ENCODE data around the gene KIR2DL3. TPM values are rescaled to one million over a fixed set of nuclear protein-coding genes. Genes with fewer than 3 reads are reported as not detected.
"Not testable (repeated sequence)": the region's sequence is repeated elsewhere in the genome, so short reads cannot be mapped to it uniquely, and the experiment has no call there.

The KIR2DL3 gene
- total RNA-seq, 1 donor from 2014 or later: not detected

DNA sequence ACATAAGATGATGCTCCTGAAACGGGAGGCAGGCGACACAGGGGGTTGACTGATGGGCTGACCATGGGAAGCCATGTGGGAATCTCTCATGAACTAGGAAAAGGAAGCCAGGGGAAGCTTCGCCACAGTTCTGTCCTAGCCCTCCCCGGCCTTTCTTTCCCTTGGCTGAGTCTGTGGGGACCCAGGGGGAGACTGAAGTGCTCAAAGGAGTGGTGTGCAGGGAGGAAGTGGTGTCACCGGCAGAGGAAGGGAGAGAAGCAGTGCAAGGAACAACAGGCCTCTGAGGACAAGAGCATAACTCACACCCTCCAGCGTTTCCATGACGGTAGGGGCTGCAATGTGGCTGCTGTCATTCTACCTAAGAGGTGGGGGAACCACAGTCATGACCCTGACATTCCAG, 13.0 kb upstream of the KIR2DL3 start:
- Mint-ChIP-seq H3K4me3 (no peak overlapping the region), H3K27me3 (no peaks in the 10 kb centered on the region), H3K4me1 (no peaks in the 10 kb centered on the region), H3K9me3 (peaks cover 3% of the 10 kb centered on the region), H3K36me3 (ENCODE audit: low read depth) (no peaks in the 10 kb centered on the region), H3K27ac (no peak overlapping the region)
- no peak for DNase-seq
- intact Hi-C loops (cut with micrococcal nuclease): no loop called here

DNA sequence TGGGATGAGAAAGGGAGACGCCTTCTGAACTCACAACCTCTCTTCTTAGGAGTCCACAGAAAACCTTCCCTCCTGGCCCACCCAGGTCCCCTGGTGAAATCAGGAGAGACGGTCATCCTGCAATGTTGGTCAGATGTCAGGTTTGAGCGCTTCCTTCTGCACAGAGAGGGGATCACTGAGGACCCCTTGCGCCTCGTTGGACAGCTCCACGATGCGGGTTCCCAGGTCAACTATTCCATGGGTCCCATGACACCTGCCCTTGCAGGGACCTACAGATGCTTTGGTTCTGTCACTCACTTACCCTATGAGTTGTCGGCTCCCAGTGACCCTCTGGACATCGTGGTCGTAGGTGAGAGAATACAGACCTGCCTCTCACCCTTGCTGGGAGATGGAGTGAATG, 10.8 kb upstream of the KIR2DL3 start:
- intact Hi-C loops (cut with micrococcal nuclease): no loop called here

DNA sequence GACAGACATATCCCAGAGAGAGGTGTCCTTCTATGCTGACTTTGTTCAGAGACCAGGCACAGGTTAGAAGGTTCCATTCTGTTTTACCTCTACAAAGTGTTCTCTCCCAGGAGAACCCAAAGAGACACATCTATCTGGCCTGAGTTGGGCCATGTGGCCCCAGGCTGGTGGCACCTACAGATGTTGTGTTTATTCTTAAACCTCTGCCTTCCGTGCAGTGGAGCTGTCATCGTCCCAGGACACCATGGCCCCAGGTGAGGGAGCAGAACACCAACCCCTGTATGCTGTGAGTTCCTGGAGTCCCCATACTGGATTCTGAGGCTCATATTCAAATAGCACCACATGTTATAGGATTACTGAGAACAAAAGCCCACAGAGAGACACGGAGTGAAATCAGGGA, 10.1 kb upstream of the KIR2DL3 start:
- no peaks in the 10 kb centered on the region for H3K9me3 Mint-ChIP-seq
- H3K27ac Mint-ChIP-seq: no peak overlapping the region
- intact Hi-C loops (cut with micrococcal nuclease): no loop called here
- H3K4me3 Mint-ChIP-seq: no peak overlapping the region
- no peaks in the 10 kb centered on the region for H3K36me3 Mint-ChIP-seq (ENCODE audit: low read depth)
- H3K27me3 Mint-ChIP-seq: no peaks in the 10 kb centered on the region
- no peak for DNase-seq
- H3K4me1 Mint-ChIP-seq: no peaks in the 10 kb centered on the region

More for the DNA sequence above, 10.8 kb upstream of the KIR2DL3 start:
- Mint-ChIP-seq H3K4me3 (no peak overlapping the region), H3K27ac (no peak overlapping the region), H3K9me3 (no peaks in the 10 kb centered on the region), H3K36me3 (ENCODE audit: low read depth) (no peaks in the 10 kb centered on the region), H3K27me3 (no peaks in the 10 kb centered on the region), H3K4me1 (no peaks in the 10 kb centered on the region)
- DNase-seq: no peak

DNA sequence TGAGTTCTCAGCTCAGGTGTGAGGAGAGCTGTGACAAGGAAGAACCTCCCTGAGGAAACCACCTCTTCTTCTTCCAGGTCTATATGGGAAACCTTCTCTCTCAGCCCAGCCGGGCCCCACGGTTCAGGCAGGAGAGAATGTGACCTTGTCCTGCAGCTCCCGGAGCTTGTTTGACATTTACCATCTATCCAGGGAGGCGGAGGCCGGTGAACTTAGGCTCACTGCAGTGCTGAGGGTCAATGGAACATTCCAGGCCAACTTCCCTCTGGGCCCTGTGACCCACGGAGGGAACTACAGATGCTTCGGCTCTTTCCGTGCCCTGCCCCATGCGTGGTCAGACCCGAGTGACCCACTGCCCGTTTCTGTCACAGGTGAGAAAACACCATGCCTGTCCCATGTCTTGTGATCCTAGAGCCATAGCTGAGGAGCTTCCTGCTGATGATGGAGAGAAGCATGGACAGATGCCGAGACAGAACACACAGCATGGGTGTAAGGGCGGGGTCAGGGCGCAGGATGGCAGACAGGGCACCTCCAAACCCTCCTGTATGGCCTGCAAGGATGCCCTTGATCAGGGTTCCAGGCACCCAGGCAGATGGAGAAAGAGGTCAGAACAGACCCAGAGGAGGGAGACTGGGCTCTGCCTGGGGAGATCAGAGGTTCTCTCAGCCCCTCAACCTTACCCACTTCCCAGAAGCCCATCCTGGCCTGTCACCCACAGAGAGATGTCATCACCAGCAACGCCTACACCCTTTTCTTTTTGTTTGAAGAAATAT, 8.7 kb upstream of the KIR2DL3 start:
- Mint-ChIP-seq H3K9me3 (no peaks in the 10 kb centered on the region), H3K27ac (no peak overlapping the region), H3K4me1 (no peaks in the 10 kb centered on the region), H3K4me3 (no peak overlapping the region), H3K36me3 (ENCODE audit: low read depth) (no peaks in the 10 kb centered on the region), H3K27me3 (no peaks in the 10 kb centered on the region)
- intact Hi-C loops (cut with micrococcal nuclease): no loop called here
- DNase-seq: no peak

DNA sequence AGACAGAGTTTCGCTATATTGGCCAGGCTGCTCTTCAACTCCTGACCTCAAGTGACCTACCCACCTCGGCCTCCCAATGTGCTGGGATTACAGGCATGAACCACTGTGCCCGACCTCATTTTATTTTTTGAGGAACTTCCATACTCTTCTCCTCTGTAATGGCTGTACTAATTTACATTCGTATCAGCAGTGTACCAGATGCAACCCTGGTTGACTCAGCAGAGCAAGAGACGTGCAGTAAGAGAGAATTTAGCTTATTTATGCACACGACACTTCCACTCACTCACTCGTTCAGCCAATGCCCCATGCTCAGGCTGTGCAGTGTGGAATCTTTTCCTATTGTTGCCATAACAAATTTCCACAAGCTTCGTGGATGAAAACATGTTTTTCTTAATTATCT, 7.1 kb upstream of the KIR2DL3 start:
- Mint-ChIP-seq H3K27me3 (no peaks in the 10 kb centered on the region), H3K4me3 (no peak overlapping the region), H3K27ac (no peak overlapping the region), H3K4me1 (no peaks in the 10 kb centered on the region), H3K36me3 (ENCODE audit: low read depth) (no peaks in the 10 kb centered on the region), H3K9me3 (no peaks in the 10 kb centered on the region)
- intact Hi-C loops (cut with micrococcal nuclease): no loop called here
- DNase-seq: no peak

DNA sequence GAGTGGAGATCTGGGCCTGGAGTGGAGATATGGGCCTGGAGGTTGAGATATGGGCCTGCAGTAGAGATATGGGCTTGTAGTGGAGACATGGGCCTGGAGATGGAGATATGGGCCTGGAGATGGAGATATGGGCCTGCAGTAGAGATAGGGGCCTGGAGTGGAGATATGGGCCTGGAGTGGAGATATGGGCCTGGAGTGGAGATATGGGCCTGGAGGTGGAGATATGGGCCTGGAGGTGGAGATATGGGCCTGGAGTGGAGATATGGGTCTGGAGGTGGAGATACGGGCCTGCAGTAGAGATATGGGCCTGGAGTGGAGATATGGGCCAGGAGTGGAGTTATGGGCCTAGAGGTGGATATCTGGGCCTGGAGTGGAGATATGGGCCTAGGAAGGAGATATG, 402 bp downstream of the KIR2DL3 start:
- H3K27ac Mint-ChIP-seq: no peak overlapping the region
- no peaks in the 10 kb centered on the region for H3K4me1 Mint-ChIP-seq
- H3K9me3 Mint-ChIP-seq: no peaks in the 10 kb centered on the region

DNA sequence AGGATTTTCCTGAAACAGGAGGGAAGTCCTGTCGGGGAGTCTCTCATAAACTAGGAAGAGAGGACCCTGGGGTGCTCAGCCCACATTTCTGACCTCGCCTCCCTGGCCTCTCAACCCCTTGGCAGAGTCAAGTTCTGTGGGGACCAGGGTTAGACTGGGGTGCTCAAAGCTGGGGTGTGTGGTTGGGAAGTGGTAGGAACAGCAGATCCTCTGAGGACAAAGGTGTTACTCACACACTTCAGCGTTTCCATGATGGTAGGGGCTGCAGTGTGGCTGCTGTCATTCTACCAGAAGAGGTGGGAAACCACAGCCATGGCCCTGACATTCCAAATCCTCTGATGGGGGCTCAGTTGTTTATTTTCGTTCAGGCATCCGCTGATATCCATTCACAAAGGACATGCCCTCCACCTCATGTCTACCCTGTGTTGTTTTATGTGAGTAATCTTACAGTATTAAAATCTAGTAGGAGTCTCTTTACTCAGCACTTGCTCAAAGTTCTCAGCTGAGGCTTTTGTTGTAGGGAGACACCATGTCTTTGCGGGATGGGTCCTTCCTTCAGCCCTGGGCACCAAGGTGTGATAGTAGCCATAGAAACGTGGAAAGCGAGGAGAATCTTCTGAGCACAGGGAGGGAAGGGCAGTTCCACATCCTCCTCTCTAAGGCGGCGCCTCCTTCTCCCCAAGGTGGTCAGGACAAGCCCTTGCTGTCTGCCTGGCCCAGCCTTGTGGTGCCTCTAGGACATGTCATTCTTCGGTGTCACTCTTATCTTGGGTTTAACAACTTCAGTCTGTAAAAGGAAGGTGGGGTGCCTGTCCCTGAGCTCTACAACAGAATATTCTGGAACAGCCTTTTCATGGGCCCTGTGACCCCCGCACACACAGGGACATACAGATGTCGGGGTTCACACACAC, 1.5 kb downstream of the KIR2DL3 start:
- no peaks in the 10 kb centered on the region for H3K27me3 Mint-ChIP-seq
- intact Hi-C loops (cut with micrococcal nuclease): no loop called here
- no peak overlapping the region for H3K4me3 Mint-ChIP-seq
- no peaks in the 10 kb centered on the region for H3K36me3 Mint-ChIP-seq (ENCODE audit: low read depth)
- H3K4me1 Mint-ChIP-seq: no peaks in the 10 kb centered on the region
- H3K27ac Mint-ChIP-seq: no peak overlapping the region
- H3K9me3 Mint-ChIP-seq: no peaks in the 10 kb centered on the region
- no peak for DNase-seq

More for the DNA sequence above, 402 bp downstream of the KIR2DL3 start:
- no peak overlapping the region for H3K4me3 Mint-ChIP-seq
- intact Hi-C loops (cut with micrococcal nuclease): no loop called here
- no peak for DNase-seq
- no peaks in the 10 kb centered on the region for H3K36me3 Mint-ChIP-seq (ENCODE audit: low read depth)
- no peaks in the 10 kb centered on the region for H3K27me3 Mint-ChIP-seq

DNA sequence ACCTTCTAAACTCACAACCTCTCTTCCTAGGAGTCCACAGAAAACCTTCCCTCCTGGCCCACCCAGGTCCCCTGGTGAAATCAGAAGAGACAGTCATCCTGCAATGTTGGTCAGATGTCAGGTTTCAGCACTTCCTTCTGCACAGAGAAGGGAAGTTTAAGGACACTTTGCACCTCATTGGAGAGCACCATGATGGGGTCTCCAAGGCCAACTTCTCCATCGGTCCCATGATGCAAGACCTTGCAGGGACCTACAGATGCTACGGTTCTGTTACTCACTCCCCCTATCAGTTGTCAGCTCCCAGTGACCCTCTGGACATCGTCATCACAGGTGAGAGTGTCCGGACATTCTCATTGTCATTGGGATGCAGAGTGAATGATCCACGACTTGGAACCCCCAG, 3.6 kb downstream of the KIR2DL3 start:
- H3K27ac Mint-ChIP-seq; intact Hi-C loops (cut with micrococcal nuclease); H3K4me1 Mint-ChIP-seq; H3K9me3 Mint-ChIP-seq; DNase-seq; H3K4me3 Mint-ChIP-seq; H3K27me3 Mint-ChIP-seq; H3K36me3 Mint-ChIP-seq (ENCODE audit: low read depth): not testable (repeated sequence)

DNA sequence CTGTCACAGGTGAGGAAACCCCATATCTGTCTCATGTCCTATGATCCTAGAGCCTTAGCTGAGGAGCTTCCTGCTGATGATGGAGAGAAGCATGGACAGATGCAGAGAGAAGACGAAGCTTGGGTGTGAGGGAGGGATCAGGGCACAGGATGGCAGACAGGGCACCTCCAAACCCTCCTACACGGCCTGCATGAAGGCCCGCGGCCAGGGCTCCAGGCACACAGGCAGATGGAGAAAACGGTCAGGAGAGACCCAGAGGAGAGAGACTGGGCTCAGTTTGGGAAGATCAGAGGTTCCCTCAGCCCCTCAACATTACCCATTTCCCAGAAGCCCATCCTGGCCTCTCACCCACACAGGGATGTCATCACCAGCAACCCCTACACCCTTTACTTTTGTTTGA, 5.8 kb downstream of the KIR2DL3 start:
- DNase-seq; H3K27ac Mint-ChIP-seq; H3K4me1 Mint-ChIP-seq; H3K36me3 Mint-ChIP-seq (ENCODE audit: low read depth); H3K4me3 Mint-ChIP-seq; H3K27me3 Mint-ChIP-seq; intact Hi-C loops (cut with micrococcal nuclease); H3K9me3 Mint-ChIP-seq: not testable (repeated sequence)

DNA sequence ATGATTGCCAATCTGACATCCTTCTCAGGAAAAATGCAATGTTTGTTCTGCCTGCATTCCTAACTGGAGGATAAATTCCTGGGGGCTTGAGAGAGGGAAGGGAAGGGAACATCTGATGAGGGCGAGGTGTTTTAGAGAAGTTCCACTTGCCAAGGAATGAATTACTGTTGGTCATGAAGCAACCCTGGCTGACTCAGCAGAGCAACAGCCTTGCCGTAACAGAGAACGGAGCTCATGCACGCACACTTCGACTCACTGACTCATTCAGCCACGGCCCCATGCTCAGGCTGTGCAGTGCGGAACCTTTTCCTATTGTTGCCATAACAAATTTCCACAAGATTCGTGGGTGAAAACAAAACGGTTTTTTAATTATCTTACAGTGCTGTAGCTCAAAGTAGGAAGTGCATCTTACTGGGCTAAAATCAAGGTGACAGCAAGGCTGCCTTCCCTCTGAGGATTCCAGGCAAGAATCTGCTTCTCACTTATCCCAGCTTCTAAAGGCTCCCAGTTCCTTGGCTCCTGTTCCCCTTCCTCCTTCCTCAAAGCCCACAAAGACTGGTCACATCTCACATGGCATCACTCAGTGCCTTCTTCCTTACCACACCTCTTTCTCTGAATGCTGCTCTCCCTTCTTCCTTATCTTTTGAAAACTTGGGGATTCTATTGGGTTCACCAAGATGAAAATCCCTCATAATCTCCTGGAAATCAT, 9.5 kb downstream of the KIR2DL3 start:
- H3K27me3 Mint-ChIP-seq, H3K27ac Mint-ChIP-seq, H3K4me3 Mint-ChIP-seq: not testable (repeated sequence)

DNA sequence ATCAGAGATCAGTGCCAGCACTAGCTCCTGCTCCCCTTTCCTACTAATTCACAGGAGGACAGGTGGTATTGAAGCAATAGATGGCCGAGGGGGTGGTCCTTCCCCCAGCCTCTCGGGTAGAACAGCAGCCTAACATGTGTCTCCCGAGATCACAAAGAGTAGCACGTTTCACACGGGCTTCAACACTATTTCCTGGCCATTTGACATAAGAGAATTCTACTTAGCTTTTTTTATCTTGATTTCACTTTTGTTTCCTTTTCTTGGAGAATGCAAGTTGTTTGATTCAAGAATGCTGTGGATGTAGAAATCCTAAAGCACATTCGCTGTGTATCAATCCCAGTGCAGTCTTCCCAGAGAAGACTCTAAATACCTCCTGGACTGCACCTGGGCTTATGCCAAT, 12.0 kb downstream of the KIR2DL3 start:
- H3K9me3 Mint-ChIP-seq; H3K36me3 Mint-ChIP-seq (ENCODE audit: low read depth); H3K4me1 Mint-ChIP-seq; DNase-seq; H3K27ac Mint-ChIP-seq; H3K27me3 Mint-ChIP-seq; intact Hi-C loops (cut with micrococcal nuclease); H3K4me3 Mint-ChIP-seq: not testable (repeated sequence)

More for the DNA sequence above, 9.5 kb downstream of the KIR2DL3 start:
- DNase-seq; H3K4me1 Mint-ChIP-seq; intact Hi-C loops (cut with micrococcal nuclease); H3K9me3 Mint-ChIP-seq; H3K36me3 Mint-ChIP-seq (ENCODE audit: low read depth): not testable (repeated sequence)

DNA sequence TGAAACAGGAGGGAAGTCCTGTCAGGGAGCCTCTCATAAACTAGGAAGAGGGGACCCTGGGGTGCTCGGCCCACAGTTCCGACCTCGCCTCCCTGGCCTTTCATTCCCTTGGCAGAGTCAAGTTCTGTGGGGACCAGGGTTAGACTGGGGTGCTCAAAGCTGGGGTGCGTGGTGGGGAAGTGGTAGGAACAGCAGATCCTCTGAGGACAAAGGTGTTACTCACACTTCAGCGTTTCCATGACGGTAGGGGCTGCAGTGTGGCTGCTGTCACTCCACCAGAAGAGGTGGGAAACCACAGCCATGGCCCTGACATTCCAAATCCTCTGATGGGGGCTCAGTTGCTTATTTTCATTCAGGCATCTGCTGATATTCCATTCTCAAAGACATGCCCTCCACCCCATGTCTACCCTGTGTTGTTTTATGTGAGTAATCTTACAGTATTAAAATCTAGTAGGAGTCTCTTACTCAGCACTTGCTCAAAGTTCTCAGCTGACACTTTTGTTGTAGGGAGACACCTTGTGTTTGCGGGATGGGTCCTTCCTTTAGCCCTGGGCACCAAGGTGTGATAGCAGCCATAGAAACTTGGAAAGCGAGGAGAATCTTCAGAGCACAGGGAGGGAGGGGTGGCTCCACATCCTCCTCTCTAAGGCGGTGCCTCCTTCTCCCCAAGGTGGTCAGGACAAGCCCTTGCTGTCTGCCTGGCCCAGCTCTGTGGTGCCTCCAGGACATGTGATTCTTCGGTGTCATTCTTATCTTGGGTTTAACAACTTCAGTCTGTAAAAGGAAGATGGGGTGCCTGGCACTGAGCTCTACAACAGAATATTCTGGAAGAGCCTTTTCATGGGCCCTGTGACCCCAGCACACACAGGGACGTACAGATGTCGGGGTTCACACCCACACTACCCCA, 18.1 kb downstream of the KIR2DL3 start:
- DNase-seq; H3K27me3 Mint-ChIP-seq; H3K27ac Mint-ChIP-seq; H3K4me1 Mint-ChIP-seq; H3K9me3 Mint-ChIP-seq; intact Hi-C loops (cut with micrococcal nuclease); H3K36me3 Mint-ChIP-seq (ENCODE audit: low read depth); H3K4me3 Mint-ChIP-seq: not testable (repeated sequence)

DNA sequence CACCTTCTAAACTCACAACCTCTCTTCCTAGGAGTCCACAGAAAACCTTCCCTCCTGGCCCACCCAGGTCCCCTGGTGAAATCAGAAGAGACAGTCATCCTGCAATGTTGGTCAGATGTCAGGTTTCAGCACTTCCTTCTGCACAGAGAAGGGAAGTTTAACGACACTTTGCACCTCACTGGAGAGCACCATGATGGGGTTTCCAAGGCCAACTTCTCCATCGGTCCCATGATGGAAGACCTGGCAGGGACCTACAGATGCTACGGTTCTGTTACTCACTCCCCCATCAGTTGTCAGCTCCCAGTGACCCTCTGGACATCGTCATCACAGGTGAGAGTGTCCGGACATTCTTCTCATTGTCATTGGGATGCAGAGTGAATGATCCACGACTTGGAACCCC, 20.3 kb downstream of the KIR2DL3 start:
- H3K27ac Mint-ChIP-seq; H3K4me1 Mint-ChIP-seq; H3K4me3 Mint-ChIP-seq; H3K36me3 Mint-ChIP-seq (ENCODE audit: low read depth); DNase-seq; H3K27me3 Mint-ChIP-seq; intact Hi-C loops (cut with micrococcal nuclease); H3K9me3 Mint-ChIP-seq: not testable (repeated sequence)

All from activated CD4-positive, alpha-beta T cell treated with anti-CD3 and anti-CD28 coated beads, Interleukin-2, amount 10 ng/mL, durations not matched to agents 24 days and 14 days (primary cell).